Iris pigment epithelial cell (primary cell): ENCODE measurements around the gene COPG1.
"Not testable (repeated sequence)": the region's sequence is repeated elsewhere in the genome, so short reads cannot be mapped to it uniquely, and the experiment has no call there.

Source experiments
- DNase-seq: peaks from one replicate; pipeline ENCODE4 v3.0.0-alpha.2; 2011; ENCODE audit warnings: low read depth

Gene COPG1

GRCh38 chr3:129249284-129250065, at the start of gene COPG1:
COPG1 (plus strand) TSS chr3:129249606; CDS start chr3:129249710, 104 bp downstream.
- peak; percentile 77 for DNase-seq

GRCh38 chr3:129204473-129204872, 44.9 kb upstream of the COPG1 start:
- DNase-seq, result no peak

GRCh38 chr3:129205109-129205832, 44.1 kb upstream of the COPG1 start:
- DNase-seq, result no peak

GRCh38 chr3:129207479-129207878, 41.9 kb upstream of the COPG1 start:
- no peak for DNase-seq

GRCh38 chr3:129211345-129211744, 38.1 kb upstream of the COPG1 start:
- no peak for DNase-seq

GRCh38 chr3:129211772-129212171, 37.6 kb upstream of the COPG1 start:
- DNase-seq, result peak; percentile 71

GRCh38 chr3:129213238-129213637, 36.2 kb upstream of the COPG1 start:
- no peak for DNase-seq

- DNase-seq, result no peak
Observed at GRCh38 chr3:129218742-129219141, 30.7 kb upstream of the COPG1 start.

- DNase-seq, result not testable (repeated sequence)
Observed at GRCh38 chr3:129224387-129224786, 25.0 kb upstream of the COPG1 start.

GRCh38 chr3:129224984-129225393, 24.4 kb upstream of the COPG1 start:
- DNase-seq, result peak; percentile 83

GRCh38 chr3:129226374-129226773, 23.0 kb upstream of the COPG1 start:
- peak; percentile 95 for DNase-seq

- peak; percentile 86 for DNase-seq
Observed at GRCh38 chr3:129228891-129229585, 20.4 kb upstream of the COPG1 start.

GRCh38 chr3:129230311-129231019, 18.9 kb upstream of the COPG1 start:
- DNase-seq, result peak; percentile 88

GRCh38 chr3:129231331-129232119, 17.9 kb upstream of the COPG1 start:
- DNase-seq, result peak; percentile 52

- no peak for DNase-seq
Observed at GRCh38 chr3:129233538-129233937, 15.9 kb upstream of the COPG1 start.

GRCh38 chr3:129234441-129234840, 15.0 kb upstream of the COPG1 start:
- DNase-seq, result no peak

GRCh38 chr3:129235344-129235917, 14.0 kb upstream of the COPG1 start:
- no peak for DNase-seq

- DNase-seq, result peak; percentile 76
Observed at GRCh38 chr3:129238945-129239705, 10.3 kb upstream of the COPG1 start.

- DNase-seq, result no peak
Observed at GRCh38 chr3:129239991-129240390, 9.4 kb upstream of the COPG1 start.

- no peak for DNase-seq
Observed at GRCh38 chr3:129240436-129240835, 9.0 kb upstream of the COPG1 start.
